ENCODE results near the gene DAPK2.
"Not testable (repeated sequence)": the region's sequence is repeated elsewhere in the genome, so short reads cannot be mapped to it uniquely, and the experiment has no call there.

DAPK2 gene

DNA sequence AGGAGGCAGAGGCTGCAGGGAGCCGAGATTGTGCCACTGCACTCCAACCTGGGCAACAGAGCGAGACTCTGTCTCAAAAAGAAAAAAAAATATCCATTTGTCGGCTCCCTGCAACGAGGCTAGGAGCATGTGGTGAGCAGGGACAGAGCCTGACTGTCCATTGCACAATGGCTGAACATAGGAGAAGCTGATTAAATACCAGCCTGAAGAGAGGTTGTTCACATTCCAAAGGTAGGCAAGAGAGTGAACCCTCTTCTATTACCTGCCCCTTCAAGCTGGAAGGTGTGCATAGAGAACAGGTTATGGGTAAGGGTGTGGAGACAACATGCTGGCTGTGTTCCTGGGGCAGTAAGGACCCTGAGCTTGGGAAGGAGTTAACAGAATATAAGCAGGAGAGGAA, 78.7 kb downstream of the DAPK2 start:
- FAIRE-seq (no peak), DNase-seq (ENCODE audit: insufficient read length, low spot score) (no peak)
- no peak for TF ChIP-seq CTCF (IDR thresholded peaks at IDR 0.05; ENCODE audit: insufficient read depth, missing control alignments)

- not testable (repeated sequence) for FAIRE-seq; DNase-seq (ENCODE audit: insufficient read length, low spot score)
Observed at GRCh38 chr15:63962947-63963721, 83.2 kb downstream of the DAPK2 start.

- TF ChIP-seq CTCF (IDR thresholded peaks at IDR 0.05; ENCODE audit: insufficient read depth, missing control alignments) = no peak
- DNase-seq (ENCODE audit: insufficient read length, low spot score) = no peak
- no peak for FAIRE-seq
Observed at GRCh38 chr15:63953524-63953923, 92.8 kb downstream of the DAPK2 start.

DNA sequence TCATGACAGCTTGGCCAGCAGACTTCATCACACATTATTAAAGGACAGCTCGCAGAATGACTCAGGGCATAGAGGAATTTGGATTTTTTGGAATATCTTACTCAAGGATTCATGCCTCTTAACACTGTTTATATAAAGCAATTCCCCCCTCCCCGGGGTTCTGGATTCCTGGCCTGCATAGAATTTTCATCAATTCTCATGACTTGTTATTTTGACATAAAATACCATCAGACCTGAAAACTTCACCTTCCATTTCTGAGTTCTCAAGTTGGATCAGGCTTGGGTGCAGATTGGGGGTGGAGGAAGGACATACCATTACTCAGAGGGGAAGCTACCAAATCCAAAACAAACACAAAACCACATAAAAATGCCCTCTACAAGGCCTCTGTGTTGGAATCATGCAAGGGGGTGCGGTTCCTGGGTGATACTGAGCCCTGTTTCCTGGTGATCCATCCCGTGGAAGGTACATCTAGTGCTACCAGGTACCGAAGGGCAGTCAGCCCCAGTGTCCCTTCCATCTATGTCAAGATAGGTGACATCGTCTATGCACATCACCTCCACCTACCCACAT, 95.3 kb downstream of the DAPK2 start:
- TF ChIP-seq CTCF (IDR thresholded peaks at IDR 0.05; ENCODE audit: insufficient read depth, missing control alignments) = no peak
- FAIRE-seq = no peak
- DNase-seq (ENCODE audit: insufficient read length, low spot score) = no peak

DNA sequence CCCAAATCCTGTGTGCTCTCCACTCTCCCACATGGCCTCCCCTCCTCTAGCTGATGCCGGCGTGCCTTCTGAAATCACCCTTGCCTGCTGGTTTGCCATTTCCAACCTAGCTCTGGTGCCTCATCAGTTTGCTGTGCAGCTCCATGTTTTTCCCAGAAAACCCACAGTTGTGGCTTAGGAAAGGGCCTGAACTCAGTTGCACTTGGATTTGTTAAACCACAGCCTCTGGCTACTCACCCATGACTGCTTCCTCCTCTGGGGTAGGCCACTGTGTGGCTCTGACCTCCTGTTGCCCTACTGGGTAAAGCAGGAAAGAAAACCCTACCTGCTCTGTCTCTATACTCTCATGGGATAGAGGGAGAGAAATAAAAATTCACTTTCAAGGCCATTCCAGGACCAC, 97.3 kb downstream of the DAPK2 start:
- FAIRE-seq (no peak), DNase-seq (ENCODE audit: insufficient read length, low spot score) (no peak)
- TF ChIP-seq CTCF (IDR thresholded peaks at IDR 0.05; ENCODE audit: insufficient read depth, missing control alignments) = no peak

- no peak for FAIRE-seq
- DNase-seq (ENCODE audit: insufficient read length, low spot score) = no peak
- no peak for TF ChIP-seq CTCF (IDR thresholded peaks at IDR 0.05; ENCODE audit: insufficient read depth, missing control alignments)
Observed at GRCh38 chr15:63948436-63948835, 97.8 kb downstream of the DAPK2 start.

DNA sequence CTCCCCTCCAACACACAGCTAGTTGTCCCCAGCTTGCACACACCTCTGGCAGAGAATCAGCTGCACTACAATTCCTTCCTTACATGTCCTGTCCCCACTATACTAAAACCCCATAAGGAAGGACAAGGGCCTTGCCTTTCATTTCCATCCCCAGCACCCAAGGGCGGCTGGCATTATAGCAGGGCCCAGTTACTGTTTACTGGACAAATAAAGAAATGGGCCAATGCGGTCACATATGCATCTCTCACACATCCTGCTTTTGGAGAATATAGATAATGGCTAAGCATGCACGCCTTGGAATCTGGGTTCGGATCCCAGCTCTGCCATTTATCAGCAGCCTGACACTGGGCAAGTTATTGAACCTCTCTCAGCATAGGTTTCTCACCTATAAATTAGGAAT, 99.1 kb downstream of the DAPK2 start:
- no peak for FAIRE-seq

More for the DNA sequence above, 99.1 kb downstream of the DAPK2 start:
- no peak for DNase-seq (ENCODE audit: insufficient read length, low spot score)
- no peak for TF ChIP-seq CTCF (IDR thresholded peaks at IDR 0.05; ENCODE audit: insufficient read depth, missing control alignments)
